ENCODE data around the gene RORC. TPM values are rescaled to one million over a fixed set of nuclear protein-coding genes. Genes with fewer than 3 reads are reported as not detected.

RORC gene
- total and polyA plus RNA-seq, 12 donors = 0.06 to 15.1 (median 2.9) TPM

DNA sequence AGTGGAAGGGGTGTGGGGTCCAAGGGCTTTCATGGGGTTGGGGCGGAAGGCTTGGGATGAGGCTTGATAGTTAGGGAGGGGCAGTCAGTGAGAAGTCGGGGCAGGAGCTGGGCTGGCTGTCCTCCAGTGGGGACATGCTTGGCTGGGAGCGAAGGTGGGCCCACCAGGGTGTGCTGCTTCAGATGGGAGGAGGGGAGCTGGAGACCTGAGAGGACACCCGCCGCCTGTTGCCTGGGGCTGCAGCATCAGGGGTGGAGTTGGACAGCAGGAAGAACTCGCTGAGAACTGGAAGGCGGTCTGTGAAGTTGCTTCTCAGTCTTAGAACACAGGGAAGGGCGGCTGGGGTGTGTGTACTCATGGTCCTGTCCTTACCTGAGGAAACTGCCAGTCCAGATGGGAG, 20.3 kb upstream of the RORC start:
- TF ChIP-seq POLR2A (IDR thresholded peaks at IDR 0.05) = no peak
- no peak for TF ChIP-seq CTCF (IDR thresholded peaks at IDR 0.05)
- intact Hi-C loops (cut with DNase I) = no loop called here

DNA sequence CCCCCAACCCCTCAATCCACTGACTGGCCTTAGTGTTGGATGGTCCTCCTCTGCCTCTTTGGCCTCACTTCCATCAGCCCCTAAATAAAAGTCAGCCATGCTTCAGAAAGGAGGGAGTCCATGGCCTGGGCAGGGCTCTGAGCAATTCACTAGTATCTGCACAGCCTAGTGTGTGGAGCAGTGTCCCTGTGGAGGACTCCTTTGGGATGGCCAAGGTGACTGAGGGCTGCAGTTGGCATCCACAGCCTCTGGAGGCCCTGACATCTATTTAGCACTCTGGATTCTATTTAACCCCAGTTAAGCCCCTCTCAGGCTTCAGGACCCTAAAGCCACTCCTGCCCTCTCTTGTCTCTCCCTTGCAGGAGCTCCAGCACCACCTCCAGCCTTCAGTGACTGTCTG, 18.3 kb upstream of the RORC start:
- no peaks in the 10 kb centered on the region for H3K36me3 ChIP-seq (replicated peaks in 1 of 2)
- TF ChIP-seq CTCF (IDR thresholded peaks at IDR 0.05) = no peak
- no peak for TF ChIP-seq POLR2A (IDR thresholded peaks at IDR 0.05)
- no peak overlapping the region for H3K4me3 ChIP-seq
- no peaks in the 10 kb centered on the region for H3K9me3 ChIP-seq (replicated peaks in 1 of 3)
- intact Hi-C loops (cut with DNase I) = no loop called here
- H3K4me1 ChIP-seq (replicated peaks in 1 of 2) = peaks cover 0 to 6% of the 10 kb centered on the region in 2 donors
- H3K27ac ChIP-seq = no peak overlapping the region
- peaks cover 4% of the 10 kb centered on the region for H3K27me3 ChIP-seq
- no peak for DNase-seq

More for the DNA sequence above, 20.3 kb upstream of the RORC start:
- Histone ChIP-seq H3K4me1 (replicated peaks in 1 of 2) (peaks cover 0 to 6% of the 10 kb centered on the region in 2 donors), H3K4me3 (no peak overlapping the region), H3K9me3 (replicated peaks in 1 of 3) (no peaks in the 10 kb centered on the region), H3K27ac (no peak overlapping the region), H3K36me3 (replicated peaks in 1 of 2) (no peaks in the 10 kb centered on the region), H3K27me3 (peaks cover 4% of the 10 kb centered on the region)
- peak in 1 of 7 donors; percentile 14 for DNase-seq
- WGBS, 4 donors = 70 to 82% (median 77%) methylated on average over 8 of the region's 8 CpGs

DNA sequence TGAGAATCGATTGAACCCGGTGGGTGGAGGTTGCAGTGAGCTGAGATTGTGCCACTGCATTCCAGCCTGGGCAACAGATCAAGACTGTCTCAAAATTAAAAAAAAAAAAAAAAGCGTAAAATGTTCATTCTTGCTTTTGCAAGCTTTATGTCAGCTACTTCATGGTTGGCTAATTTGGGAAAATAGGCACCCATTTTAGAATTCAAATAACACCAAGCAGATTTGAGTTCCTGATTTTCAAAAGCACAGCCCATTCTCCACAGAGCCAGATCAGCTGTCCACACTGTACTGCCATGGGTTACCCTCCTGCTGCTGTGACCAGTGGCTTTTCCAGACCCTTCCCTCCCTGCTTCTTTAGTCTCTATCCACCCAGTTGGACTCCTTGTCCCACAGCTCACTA, 17.5 kb upstream of the RORC start:
- WGBS, 4 donors = 59 to 78% (median 70%) methylated on average over 3 of the region's 3 CpGs
- no peaks in the 10 kb centered on the region for H3K36me3 ChIP-seq (replicated peaks in 1 of 2)
- no peak for TF ChIP-seq POLR2A (IDR thresholded peaks at IDR 0.05)
- no peak for TF ChIP-seq CTCF (IDR thresholded peaks at IDR 0.05)

GRCh38 chr1:151847867-151848596, 16.4 kb upstream of the RORC start:
- Histone ChIP-seq H3K9me3 (replicated peaks in 1 of 3) (no peaks in the 10 kb centered on the region), H3K27ac (no peak overlapping the region), H3K4me3 (no peak overlapping the region), H3K4me1 (replicated peaks in 1 of 2) (peaks cover 0 to 6% of the 10 kb centered on the region in 2 donors), H3K36me3 (replicated peaks in 1 of 2) (no peaks in the 10 kb centered on the region), H3K27me3 (peaks cover 4% of the 10 kb centered on the region)
- DNase-seq = no peak
- TF ChIP-seq POLR2A (IDR thresholded peaks at IDR 0.05) (no peak), CTCF (IDR thresholded peaks at IDR 0.05) (no peak)
- 48 to 63% (median 53%) methylated on average over 7 to 11 of the region's 11 CpGs for WGBS, 4 donors
- intact Hi-C loops (cut with DNase I) = no loop called here

More for the DNA sequence above, 17.5 kb upstream of the RORC start:
- Histone ChIP-seq H3K4me3 (no peak overlapping the region), H3K4me1 (replicated peaks in 1 of 2) (peaks cover 0 to 6% of the 10 kb centered on the region in 2 donors), H3K9me3 (replicated peaks in 1 of 3) (no peaks in the 10 kb centered on the region), H3K27me3 (peaks cover 4% of the 10 kb centered on the region), H3K27ac (no peak overlapping the region)
- DNase-seq = no peak
- intact Hi-C loops (cut with DNase I) = no loop called here
